ENCODE results near the gene FMN2.

Gene FMN2

GRCh38 chr1:240462766-240463395 is 371.2 kb downstream of the FMN2 start:
- no CpG with 5 or more reads among the region's 7 CpGs for WGBS (ENCODE audit: extremely low coverage, insufficient coverage, insufficient read length)
- no peak for DNase-seq

GRCh38 chr1:240464099-240464498 is 372.4 kb downstream of the FMN2 start:
- H3K18ac ChIP-seq (ENCODE audit: low read length), result no peak overlapping the region
- no peak overlapping the region for H4K8ac ChIP-seq (ENCODE audit: low read depth, low read length)
- no peak overlapping the region for H4K12ac ChIP-seq (ENCODE audit: low read depth, low read length)
- H3K9ac ChIP-seq (ENCODE audit: low read length), result no peak overlapping the region
- H2AK5ac ChIP-seq (ENCODE audit: low read length), result no peak overlapping the region
- no peak overlapping the region for H2BK5ac ChIP-seq (ENCODE audit: low read depth, low read length, poor library complexity)
- H2BK120ac ChIP-seq (ENCODE audit: insufficient read depth, low read length, poor library complexity), result no peak overlapping the region
- H3K27ac ChIP-seq (ENCODE audit: low read depth, low read length), result no peak overlapping the region
- H3K14ac ChIP-seq (ENCODE audit: low read length), result no peak overlapping the region
- H3K36me3 ChIP-seq (ENCODE audit: control insufficient read depth in 1 of 2, insufficient read depth in 2 of 2, low read length in 2 of 2), result no peaks in the 10 kb centered on the region
- H4K91ac ChIP-seq (ENCODE audit: low read depth, low read length), result no peak overlapping the region
- H3K79me1 ChIP-seq (ENCODE audit: low read length), result peaks cover 22% of the 10 kb centered on the region
- H3K27me3 ChIP-seq (ENCODE audit: insufficient read depth, low read length), result no peaks in the 10 kb centered on the region
- no peaks in the 10 kb centered on the region for H3K79me2 ChIP-seq (ENCODE audit: control insufficient read depth, insufficient read depth, low read length, poor library complexity)
- no peak overlapping the region for H2BK12ac ChIP-seq (ENCODE audit: low read length)
- no peaks in the 10 kb centered on the region for H3K9me3 ChIP-seq (ENCODE audit: insufficient read depth, low read depth, low read length)
- no CpG with 5 or more reads among the region's 2 CpGs for WGBS (ENCODE audit: extremely low coverage, insufficient coverage, insufficient read length)
- H3K4me3 ChIP-seq (ENCODE audit: low read depth, low read length), result no peak overlapping the region
- H3K4me2 ChIP-seq (ENCODE audit: low read length), result no peak overlapping the region
- peaks cover 3 to 9% of the 10 kb centered on the region in 2 experiments for H3K4me1 ChIP-seq (ENCODE audit: control insufficient read depth in 1 of 2, insufficient read depth in 2 of 2, low read length in 2 of 2)
- no peak overlapping the region for H3K4ac ChIP-seq (ENCODE audit: low read depth, low read length)
- no peak for DNase-seq
- H3K23ac ChIP-seq (ENCODE audit: low read length), result no peak overlapping the region
- no peak overlapping the region for H2AFZ ChIP-seq (ENCODE audit: insufficient read depth, low read length, poor library complexity)

More at GRCh38 chr1:240462766-240463395, 371.2 kb downstream of the FMN2 start:
- Histone ChIP-seq H3K79me2 (ENCODE audit: control insufficient read depth, insufficient read depth, low read length, poor library complexity) (no peaks in the 10 kb centered on the region), H4K12ac (ENCODE audit: low read depth, low read length) (no peak overlapping the region), H3K4ac (ENCODE audit: low read depth, low read length) (no peak overlapping the region), H3K36me3 (ENCODE audit: control insufficient read depth in 1 of 2, insufficient read depth in 2 of 2, low read length in 2 of 2) (no peaks in the 10 kb centered on the region), H3K4me3 (ENCODE audit: low read depth, low read length) (no peak overlapping the region), H3K14ac (ENCODE audit: low read length) (no peak overlapping the region), H2BK5ac (ENCODE audit: low read depth, low read length, poor library complexity) (no peak overlapping the region), H2BK12ac (ENCODE audit: low read length) (peak overlapping the region; percentile 63), H3K9ac (ENCODE audit: low read length) (no peak overlapping the region), H2AFZ (ENCODE audit: insufficient read depth, low read length, poor library complexity) (no peak overlapping the region), H3K27ac (ENCODE audit: low read depth, low read length) (no peak overlapping the region), H3K4me2 (ENCODE audit: low read length) (no peak overlapping the region), H4K91ac (ENCODE audit: low read depth, low read length) (peak overlapping the region; percentile 49), H2BK120ac (ENCODE audit: insufficient read depth, low read length, poor library complexity) (no peak overlapping the region), H2AK5ac (ENCODE audit: low read length) (no peak overlapping the region), H3K18ac (ENCODE audit: low read length) (no peak overlapping the region), H3K23ac (ENCODE audit: low read length) (no peak overlapping the region), H3K27me3 (ENCODE audit: insufficient read depth, low read length) (no peaks in the 10 kb centered on the region), H3K79me1 (ENCODE audit: low read length) (peaks cover 18% of the 10 kb centered on the region), H3K9me3 (ENCODE audit: insufficient read depth, low read depth, low read length) (no peaks in the 10 kb centered on the region), H3K4me1 (ENCODE audit: control insufficient read depth in 1 of 2, insufficient read depth in 2 of 2, low read length in 2 of 2) (peaks cover 3 to 10% of the 10 kb centered on the region in 2 experiments), H4K8ac (ENCODE audit: low read depth, low read length) (no peak overlapping the region)

GRCh38 chr1:240465531-240465940 is 373.9 kb downstream of the FMN2 start:
- Histone ChIP-seq H3K14ac (ENCODE audit: low read length) (no peak overlapping the region), H3K4me3 (ENCODE audit: low read depth, low read length) (no peak overlapping the region), H3K4ac (ENCODE audit: low read depth, low read length) (no peak overlapping the region), H3K18ac (ENCODE audit: low read length) (no peak overlapping the region), H3K4me1 (ENCODE audit: control insufficient read depth in 1 of 2, insufficient read depth in 2 of 2, low read length in 2 of 2) (peaks cover 0 to 9% of the 10 kb centered on the region in 2 experiments), H3K27ac (ENCODE audit: low read depth, low read length) (peak overlapping the region; percentile 51), H2BK12ac (ENCODE audit: low read length) (no peak overlapping the region), H3K9ac (ENCODE audit: low read length) (no peak overlapping the region), H3K27me3 (ENCODE audit: insufficient read depth, low read length) (no peaks in the 10 kb centered on the region), H2BK5ac (ENCODE audit: low read depth, low read length, poor library complexity) (peak overlapping the region; percentile 37), H2BK120ac (ENCODE audit: insufficient read depth, low read length, poor library complexity) (no peak overlapping the region), H2AK5ac (ENCODE audit: low read length) (no peak overlapping the region), H4K8ac (ENCODE audit: low read depth, low read length) (no peak overlapping the region), H3K79me1 (ENCODE audit: low read length) (peaks cover 20% of the 10 kb centered on the region), H3K23ac (ENCODE audit: low read length) (no peak overlapping the region), H4K91ac (ENCODE audit: low read depth, low read length) (no peak overlapping the region), H3K36me3 (ENCODE audit: control insufficient read depth in 1 of 2, insufficient read depth in 2 of 2, low read length in 2 of 2) (no peaks in the 10 kb centered on the region), H3K4me2 (ENCODE audit: low read length) (peak overlapping the region; percentile 54), H2AFZ (ENCODE audit: insufficient read depth, low read length, poor library complexity) (no peak overlapping the region), H4K12ac (ENCODE audit: low read depth, low read length) (no peak overlapping the region), H3K9me3 (ENCODE audit: insufficient read depth, low read depth, low read length) (no peaks in the 10 kb centered on the region), H3K79me2 (ENCODE audit: control insufficient read depth, insufficient read depth, low read length, poor library complexity) (no peaks in the 10 kb centered on the region)
- WGBS (ENCODE audit: extremely low coverage, insufficient coverage, insufficient read length), result no CpG with 5 or more reads among the region's 6 CpGs
- DNase-seq, result no peak

GRCh38 chr1:240466509-240466908 is 374.8 kb downstream of the FMN2 start:
- no peaks in the 10 kb centered on the region for H3K27me3 ChIP-seq (ENCODE audit: insufficient read depth, low read length)
- no peak overlapping the region for H4K12ac ChIP-seq (ENCODE audit: low read depth, low read length)
- H3K4me2 ChIP-seq (ENCODE audit: low read length), result no peak overlapping the region
- H3K27ac ChIP-seq (ENCODE audit: low read depth, low read length), result peak overlapping the region; percentile 48
- DNase-seq, result no peak
- no peak overlapping the region for H4K8ac ChIP-seq (ENCODE audit: low read depth, low read length)
- H3K79me1 ChIP-seq (ENCODE audit: low read length), result peaks cover 20% of the 10 kb centered on the region
- H2BK5ac ChIP-seq (ENCODE audit: low read depth, low read length, poor library complexity), result peak overlapping the region; percentile 75
- peaks cover 0 to 9% of the 10 kb centered on the region in 2 experiments for H3K4me1 ChIP-seq (ENCODE audit: control insufficient read depth in 1 of 2, insufficient read depth in 2 of 2, low read length in 2 of 2)
- peak overlapping the region; percentile 57 for H3K14ac ChIP-seq (ENCODE audit: low read length)
- H3K79me2 ChIP-seq (ENCODE audit: control insufficient read depth, insufficient read depth, low read length, poor library complexity), result no peaks in the 10 kb centered on the region
- no peaks in the 10 kb centered on the region for H3K9me3 ChIP-seq (ENCODE audit: insufficient read depth, low read depth, low read length)
- no peak overlapping the region for H3K18ac ChIP-seq (ENCODE audit: low read length)
- H4K91ac ChIP-seq (ENCODE audit: low read depth, low read length), result peak overlapping the region; percentile 76
- no peak overlapping the region for H2AFZ ChIP-seq (ENCODE audit: insufficient read depth, low read length, poor library complexity)
- H2BK12ac ChIP-seq (ENCODE audit: low read length), result peak overlapping the region; percentile 47
- WGBS (ENCODE audit: extremely low coverage, insufficient coverage, insufficient read length), result no CpG with 5 or more reads among the region's 4 CpGs
- peak overlapping the region; percentile 92 for H2BK120ac ChIP-seq (ENCODE audit: insufficient read depth, low read length, poor library complexity)
- H3K36me3 ChIP-seq (ENCODE audit: control insufficient read depth in 1 of 2, insufficient read depth in 2 of 2, low read length in 2 of 2), result no peaks in the 10 kb centered on the region
- H3K9ac ChIP-seq (ENCODE audit: low read length), result no peak overlapping the region
- H3K23ac ChIP-seq (ENCODE audit: low read length), result no peak overlapping the region
- H2AK5ac ChIP-seq (ENCODE audit: low read length), result no peak overlapping the region
- no peak overlapping the region for H3K4ac ChIP-seq (ENCODE audit: low read depth, low read length)
- H3K4me3 ChIP-seq (ENCODE audit: low read depth, low read length), result no peak overlapping the region

Measured in trophoblast cell (in vitro differentiated cells and primary cell).